ENCODE results near the gene GRK5.

GRCh38 chr10:119201233-119201632, 6.1 kb upstream of the GRK5 start:
- TF ChIP-seq CTCF (conservative IDR thresholded peaks at IDR 0.05 in 1 of 2, IDR thresholded peaks at IDR 0.05 in 1 of 2; ENCODE audit: extremely low read depth in 1 of 2, insufficient read depth in 1 of 2, low read depth in 1 of 2, low read length in 2 of 2) (no peak), EZH2 (IDR thresholded peaks at IDR 0.05; ENCODE audit: borderline replicate concordance, low read length) (no peak)

All from mammary epithelial cell (primary cell).